HepG2 (cell line): ENCODE data around the gene HOPX. TPM values are rescaled to one million over a fixed set of nuclear protein-coding genes. Genes with fewer than 3 reads are reported as not detected.
"Not testable (repeated sequence)": the region's sequence is repeated elsewhere in the genome, so short reads cannot be mapped to it uniquely, and the experiment has no call there.

Experiments used
- ATAC-seq: fragments of 200-7000 bp; cut with Tn5 transposase; 3 replicates; pipeline ENCODE4 v1.9.1; 2020; ENCODE audit warnings: mild to moderate bottlenecking, moderate library complexity
- BruUV-seq: library from RNA; stranded (reverse); fragments of 400-500 nt; replicated peaks from 2 replicates; lab custom pipeline; 2021; lab: Mats Ljungman, UMichigan
- CTCF ChIA-PET: fragments of 300-600 bp; formaldehyde crosslinking; extraction: SDS; loops from one replicate; lab custom pipeline; 2021; ENCODE audit warnings: low total read pairs, inconsistent platforms, low intra/inter-chr PET ratio; lab: Yijun Ruan, JAX
- POLR2A ChIA-PET: fragments of 350-600 bp; sonication (Branson Sonifier 250); formaldehyde crosslinking; loops from one replicate; lab custom pipeline; 2020; ENCODE audit warnings: antibody characterized with exemption, inconsistent platforms; lab: Yijun Ruan, JAX
- DNase-seq: peaks from one replicate; pipeline ENCODE4 v3.0.0-alpha.2; 2015; ENCODE audit warnings: low spot score
- FAIRE-seq: peaks from 3 replicates; lab custom pipeline; 2011; peaks lifted over from hg19 to GRCh38; lab: Jason Lieb, UNC
- H2AFZ ChIP-seq: one replicate; pipeline ENCODE4 v1.6.1; 2011; ENCODE audit warnings: low read length, inconsistent platforms
- H3K27ac ChIP-seq: fragments of 300-600 bp; 3 replicates; pipeline ENCODE4 v1.8.0; 2011; ENCODE audit warnings: mixed run types, mild to moderate bottlenecking, mixed read lengths, low read length, inconsistent platforms; ENCODE audit not compliant: insufficient read depth; ENCODE audit errors: extremely low read length
- H3K27me3 ChIP-seq, 2 experiments: fragments of 200-600 bp in 1 of 2; 2 replicates in 1 of 2; 3 replicates in 1 of 2; pipeline versions ENCODE4 v1.6.0 to v1.8.0; 2011; ENCODE audit warnings: low read length in 2 of 2, mild to moderate bottlenecking in 2 of 2, moderate library complexity in 2 of 2, inconsistent platforms in 1 of 2; ENCODE audit not compliant: insufficient read depth in 2 of 2, control insufficient read depth in 1 of 2
- H3K36me3 ChIP-seq, 2 experiments: fragments of 200-600 bp in 1 of 2; replicated peaks in 1 of 2; 2 replicates in 1 of 2; 3 replicates in 1 of 2; pipeline versions ENCODE4 v1.5.1 to v1.8.0; 2011; ENCODE audit warnings: low read length in 2 of 2, inconsistent platforms in 1 of 2; ENCODE audit not compliant: insufficient read depth in 2 of 2, control insufficient read depth in 1 of 2
- H3K4me1 ChIP-seq: 2 replicates; pipeline ENCODE4 v1.5.1; 2012; ENCODE audit warnings: low read length, inconsistent platforms; ENCODE audit not compliant: insufficient read depth
- H3K4me2 ChIP-seq: 2 replicates; pipeline ENCODE4 v1.6.0; 2011; ENCODE audit warnings: low read depth, low read length, inconsistent platforms
- H3K4me3 ChIP-seq, 3 experiments: fragments of 200-600 bp in 1 of 3; sonication (generic), shearing (Covaris generic) in 1 of 3; replicated peaks in 1 of 3; 2 replicates each; pipeline ENCODE4 v1.5.1; 2011 to 2016; ENCODE audit warnings: low read length in 3 of 3, inconsistent platforms in 2 of 3, low read depth in 2 of 3, mild to moderate bottlenecking in 2 of 3, control low read depth in 1 of 3, mixed read lengths in 1 of 3; ENCODE audit not compliant: insufficient read depth in 1 of 3
- H3K79me2 ChIP-seq: one replicate; pipeline ENCODE4 v1.6.1; 2011; ENCODE audit warnings: low read length, inconsistent platforms; ENCODE audit not compliant: insufficient read depth
- H3K9ac ChIP-seq: 2 replicates; pipeline ENCODE4 v1.6.0; 2011; ENCODE audit warnings: mild to moderate bottlenecking, low read depth, low read length, inconsistent platforms; ENCODE audit not compliant: insufficient read depth
- H3K9me3 ChIP-seq: 2 replicates; pipeline ENCODE4 v1.5.1; 2012; ENCODE audit warnings: mild to moderate bottlenecking, low read length
- H4K20me1 ChIP-seq: 2 replicates; pipeline ENCODE4 v1.6.0; 2011; ENCODE audit warnings: inconsistent platforms, mild to moderate bottlenecking, low read length, moderate library complexity; ENCODE audit not compliant: insufficient read depth
- MTA1 ChIP-seq: sonication (generic); formaldehyde crosslinking; IDR thresholded peaks from 2 replicates; pipeline ENCODE4 v1.4.0; 2020; ENCODE audit warnings: missing genetic modification reagents, mild to moderate bottlenecking, borderline replicate concordance
- PCBP1 ChIP-seq: fragments of 200-400 bp; formaldehyde crosslinking; IDR thresholded peaks from 2 replicates; pipeline ENCODE4 v1.6.1; 2017; ENCODE audit warnings: mild to moderate bottlenecking, low read depth, low read length, borderline replicate concordance
- SMARCE1 ChIP-seq: fragments of 450-650 bp; IDR thresholded peaks from 2 replicates; pipeline ENCODE4 v1.6.1; 2017; ENCODE audit warnings: borderline replicate concordance
- ZNF180 ChIP-seq: sonication (generic); formaldehyde crosslinking; IDR thresholded peaks from 2 replicates; pipeline ENCODE4 v1.4.0; 2020; ENCODE audit warnings: low read depth, missing genetic modification reagents, borderline replicate concordance
- ZNF234 ChIP-seq: sonication (generic); formaldehyde crosslinking; conservative IDR thresholded peaks from 2 replicates; pipeline ENCODE4 v1.5.1; 2020; ENCODE audit warnings: mild to moderate bottlenecking, missing genetic modification reagents
- ZNF446 ChIP-seq: sonication (generic); formaldehyde crosslinking; IDR thresholded peaks from 2 replicates; pipeline ENCODE4 v1.5.0; 2020; ENCODE audit warnings: mild to moderate bottlenecking, missing genetic modification reagents
- ZNF772 ChIP-seq: sonication (generic); formaldehyde crosslinking; IDR thresholded peaks from 2 replicates; pipeline ENCODE4 v1.5.0; 2020; ENCODE audit warnings: mild to moderate bottlenecking, missing genetic modification reagents
- WGBS: methylation state at CpG from one replicate; pipeline ENCODE4 v1.1.6; 2017; ENCODE audit warnings: low lambda C conversion rate; 5-methylcytosine and 5-hydroxymethylcytosine counted together
- in situ Hi-C: cut with HindIII; loops from 2 replicates; pipeline ENCODE4 v1.10.0; 2017; ENCODE audit warnings: low pct_unique_long_range_greater_than_20kb; ENCODE audit not compliant: extremely low pct_ligation_motif_present
- intact Hi-C: fragments of 100-400 bp; cut with micrococcal nuclease; formaldehyde crosslinking; loops from one replicate; pipeline ENCODE4 v1.10.0; 2022; ENCODE audit not compliant: unreplicated experiment
- polyA plus RNA-seq, 8 experiments: library from polyadenylated mRNA; depleted of rRNA in 3 of 8; stranded (reverse) in 7 of 8; unstranded in 1 of 8; fragments of >200 nt; fragmentation: Illumina TruSeq in 4 of 8; extraction: Trizol in 4 of 8; gene quantifications; 2 replicates each; pipeline versions ENCODE4 v1.2.1 to v1.2.3, GENCODE V29; 2011 to 2016; ENCODE audit warnings: low read depth in 4 of 8, missing spikeins in 1 of 8, mixed read lengths in 1 of 8; ENCODE audit not compliant: insufficient read depth in 1 of 8
- total RNA-seq, 5 experiments: library from RNA; depleted of rRNA; stranded (reverse); fragments of >200 nt; fragmentation: Illumina TruSeq; extraction: Trizol; gene quantifications; 2 replicates each; pipeline ENCODE4 v1.2.3, GENCODE V29; 2016; ENCODE audit warnings: low read depth in 1 of 5
- TF ChIP-seq, protein P1 (sequence below): sonication (generic); formaldehyde crosslinking; IDR thresholded peaks from 2 replicates; pipeline ENCODE4 v1.5.0; 2020; ENCODE audit warnings: missing genetic modification reagents, mild to moderate bottlenecking, borderline replicate concordance
- TF ChIP-seq, protein P2 (sequence below): sonication (generic); formaldehyde crosslinking; IDR thresholded peaks from 2 replicates; pipeline ENCODE4 v1.5.1; 2020; ENCODE audit warnings: mild to moderate bottlenecking, missing genetic modification reagents, moderate library complexity

The HOPX gene
- total and polyA plus RNA-seq, 2 of the 13 experiments (the other 11 are each of a cell fraction or from before 2014, with no cell fraction given), result not detected

DNA sequence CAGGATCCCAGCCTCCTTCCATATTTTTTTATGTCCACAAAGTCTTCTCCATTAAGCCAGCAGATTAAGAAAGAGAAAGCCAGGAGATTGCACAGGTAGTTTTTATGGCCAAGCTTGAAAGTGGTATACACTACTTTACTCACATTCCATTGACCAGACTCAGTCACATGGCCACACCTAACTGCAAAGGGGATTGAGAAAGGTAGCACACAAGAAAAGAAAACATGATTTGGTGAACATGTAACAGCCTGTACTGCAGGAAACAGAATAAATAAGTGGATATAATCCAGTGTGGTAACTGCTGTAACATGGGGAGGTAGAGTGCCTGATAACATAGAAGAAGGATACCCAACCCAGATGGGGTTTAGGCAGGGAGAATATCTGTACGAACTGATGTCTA is 43.9 kb downstream of the HOPX start:
- in situ Hi-C loops (no loop called here), intact Hi-C loops (no loop called here)
- H4K20me1 ChIP-seq, result no peaks in the 10 kb centered on the region
- no peaks in the 10 kb centered on the region for H3K4me1 ChIP-seq
- CTCF ChIA-PET, result no interaction called here
- H3K79me2 ChIP-seq, result no peaks in the 10 kb centered on the region
- H3K36me3 ChIP-seq, result no peaks in the 10 kb centered on the region
- TF ChIP-seq SMARCE1, result no peak
- no peak for TF ChIP-seq PCBP1
- TF ChIP-seq ZNF180 (CRISPR knock-in tag), result no peak
- TF ChIP-seq, protein P1, sequence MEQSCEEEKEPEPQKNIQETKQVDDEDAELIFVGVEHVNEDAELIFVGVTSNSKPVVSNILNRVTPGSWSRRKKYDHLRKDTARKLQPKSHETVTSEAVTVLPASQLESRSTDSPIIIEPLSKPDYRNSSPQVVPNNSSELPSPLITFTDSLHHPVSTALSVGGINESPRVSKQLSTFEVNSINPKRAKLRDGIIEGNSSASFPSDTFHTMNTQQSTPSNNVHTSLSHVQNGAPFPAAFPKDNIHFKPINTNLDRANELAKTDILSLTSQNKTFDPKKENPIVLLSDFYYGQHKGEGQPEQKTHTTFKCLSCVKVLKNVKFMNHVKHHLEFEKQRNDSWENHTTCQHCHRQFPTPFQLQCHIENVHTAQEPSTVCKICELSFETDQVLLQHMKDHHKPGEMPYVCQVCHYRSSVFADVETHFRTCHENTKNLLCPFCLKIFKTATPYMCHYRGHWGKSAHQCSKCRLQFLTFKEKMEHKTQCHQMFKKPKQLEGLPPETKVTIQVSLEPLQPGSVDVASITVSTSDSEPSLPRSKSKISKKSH (CRISPR knock-in tag), result no peak
- TF ChIP-seq, protein P2, sequence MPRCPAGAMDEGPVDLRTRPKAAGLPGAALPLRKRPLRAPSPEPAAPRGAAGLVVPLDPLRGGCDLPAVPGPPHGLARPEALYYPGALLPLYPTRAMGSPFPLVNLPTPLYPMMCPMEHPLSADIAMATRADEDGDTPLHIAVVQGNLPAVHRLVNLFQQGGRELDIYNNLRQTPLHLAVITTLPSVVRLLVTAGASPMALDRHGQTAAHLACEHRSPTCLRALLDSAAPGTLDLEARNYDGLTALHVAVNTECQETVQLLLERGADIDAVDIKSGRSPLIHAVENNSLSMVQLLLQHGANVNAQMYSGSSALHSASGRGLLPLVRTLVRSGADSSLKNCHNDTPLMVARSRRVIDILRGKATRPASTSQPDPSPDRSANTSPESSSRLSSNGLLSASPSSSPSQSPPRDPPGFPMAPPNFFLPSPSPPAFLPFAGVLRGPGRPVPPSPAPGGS, result no peak
- no peak for TF ChIP-seq ZNF234 (CRISPR knock-in tag)
- no peak for TF ChIP-seq ZNF772 (CRISPR knock-in tag)
- no peak for TF ChIP-seq ZNF446 (CRISPR knock-in tag)
- no peak for TF ChIP-seq MTA1 (CRISPR knock-in tag)
- DNase-seq, result no peak
- no peak overlapping the region for H3K9ac ChIP-seq
- H3K9me3 ChIP-seq, result no peaks in the 10 kb centered on the region
- FAIRE-seq, result no peak
- ATAC-seq, result no peak
- no TSS peak for BruUV-seq
- H3K4me2 ChIP-seq, result no peak overlapping the region
- H3K4me3 ChIP-seq, result no peak overlapping the region
- POLR2A ChIA-PET, result no interaction called here
- no peaks in the 10 kb centered on the region; a peak in 1 of 5 replicates for H3K27me3 ChIP-seq
- no peak overlapping the region for H3K27ac ChIP-seq
- WGBS, result 6% methylated on average over 1 of the region's 1 CpG
- no peak overlapping the region for H2AFZ ChIP-seq

DNA sequence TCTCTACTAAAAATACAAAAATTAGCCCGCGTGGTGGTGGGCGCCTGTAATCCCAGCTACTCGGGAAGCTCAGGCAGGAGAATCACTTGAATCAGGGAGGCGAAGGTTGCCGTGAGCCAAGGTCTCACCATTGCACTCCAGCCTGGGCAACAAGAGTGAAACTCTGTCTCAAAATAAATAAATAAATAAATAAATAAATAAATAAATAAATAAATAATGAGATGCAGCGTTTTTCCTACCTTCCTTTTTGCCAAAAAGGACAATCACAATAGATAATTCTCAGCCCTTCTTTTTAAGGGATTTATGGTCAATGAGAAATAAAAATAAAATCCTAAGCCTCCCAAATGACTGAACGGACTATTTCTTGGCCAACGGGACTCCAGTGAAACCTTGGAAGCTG is 46.1 kb downstream of the HOPX start:
- POLR2A ChIA-PET, H3K27ac ChIP-seq, DNase-seq, H3K36me3 ChIP-seq, H3K4me1 ChIP-seq, CTCF ChIA-PET, ATAC-seq, H3K9ac ChIP-seq, H3K9me3 ChIP-seq, H2AFZ ChIP-seq, H3K4me3 ChIP-seq, H3K79me2 ChIP-seq, in situ Hi-C loops, BruUV-seq, H4K20me1 ChIP-seq, intact Hi-C loops, FAIRE-seq, H3K4me2 ChIP-seq, H3K27me3 ChIP-seq: not testable (repeated sequence)
- 65% methylated on average over 9 of the region's 9 CpGs for WGBS
